Measurements from ENCODE around the gene DEPDC4. TPM values are rescaled to one million over a fixed set of nuclear protein-coding genes. Genes with fewer than 3 reads are reported as not detected.

DEPDC4 gene
- total and polyA plus RNA-seq, 2 experiments from 2014 or later, result 1.5 TPM; not detected in 1

DNA sequence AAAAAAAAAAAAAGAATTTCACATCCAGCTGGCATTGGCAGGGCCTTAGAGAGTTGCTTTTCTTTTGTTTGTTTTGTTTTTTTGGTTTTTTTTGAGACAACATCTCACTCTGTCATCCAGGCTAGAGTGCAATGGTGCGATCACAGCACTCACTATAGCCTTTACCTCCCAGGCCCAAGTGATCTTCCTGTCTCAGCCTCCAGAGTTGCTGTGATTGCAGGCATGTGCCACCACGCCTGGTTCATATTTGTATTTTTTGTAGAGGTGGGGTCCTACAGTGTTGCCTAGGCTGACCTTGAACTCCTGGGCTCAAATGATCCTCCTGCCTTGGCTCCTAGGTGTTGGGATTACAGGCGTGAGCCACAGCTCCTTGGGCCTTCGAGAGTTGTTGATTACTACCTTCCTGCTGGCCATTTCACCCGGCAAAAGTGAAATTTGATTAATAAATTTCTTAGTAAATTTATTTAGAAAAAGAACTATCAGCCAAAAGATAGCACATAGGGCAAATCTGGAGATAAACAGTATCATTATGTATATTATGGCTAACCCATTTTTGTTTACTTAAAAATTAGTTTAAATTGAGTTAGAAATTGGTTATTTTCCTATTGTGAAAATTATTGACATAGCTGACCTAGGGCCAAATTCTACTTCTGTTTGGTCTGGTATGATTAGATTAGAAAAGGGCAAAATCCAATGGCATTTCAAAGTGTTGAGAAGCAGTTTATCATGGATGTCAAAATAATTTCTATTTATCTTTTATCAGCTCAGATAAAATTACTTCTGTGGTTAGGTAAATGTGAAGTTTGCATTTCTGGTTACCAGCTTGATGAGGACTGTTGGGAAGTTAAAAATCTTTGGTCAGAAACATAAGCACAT is 53.6 kb downstream of the DEPDC4 start:
- TF ChIP-seq EZH2phosphoT487 (IDR thresholded peaks at IDR 0.05; ENCODE audit: insufficient read depth, low read depth) (no peak), EZH2 (IDR thresholded peaks at IDR 0.05; ENCODE audit: insufficient read depth, poor library complexity, severe bottlenecking) (no peak)
- 95 to 96% methylated on average over 5 of the region's 5 CpGs for WGBS, 2 experiments (ENCODE audit: low coverage in 1 of 2, low lambda C conversion rate in 2 of 2, missing lambda C conversion rate in 2 of 2)

DNA sequence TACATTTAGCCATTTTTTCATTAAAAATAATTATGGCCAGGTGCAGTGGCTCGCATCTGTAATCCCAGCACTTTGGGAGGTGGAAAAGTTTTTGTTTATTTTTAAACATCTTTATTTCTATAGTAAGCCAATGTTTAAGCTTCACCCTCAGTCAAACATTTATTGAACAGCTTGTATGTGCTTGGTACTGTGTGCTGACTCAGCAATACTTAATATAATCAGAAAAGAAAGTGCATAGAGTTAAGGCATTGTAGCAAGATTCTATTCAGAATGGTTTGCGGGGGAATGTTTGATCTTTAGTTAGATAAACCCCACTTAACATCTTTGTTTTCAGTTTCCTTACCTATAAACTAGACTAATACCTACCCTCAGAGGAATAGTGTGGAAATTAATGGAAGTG is 55.2 kb downstream of the DEPDC4 start:
- H3K4me3 ChIP-seq, result no peak overlapping the region
- H3K79me2 ChIP-seq (ENCODE audit: insufficient read depth), result no peaks in the 10 kb centered on the region
- no peak overlapping the region for H3K9ac ChIP-seq
- H3K9me3 ChIP-seq (ENCODE audit: low read depth), result no peaks in the 10 kb centered on the region
- DNase-seq, result no peak
- no peaks in the 10 kb centered on the region for H3K27me3 ChIP-seq (replicated peaks; ENCODE audit: insufficient read depth)
- H4K20me1 ChIP-seq (ENCODE audit: insufficient read depth), result no peaks in the 10 kb centered on the region
- H3K27ac ChIP-seq, result no peak overlapping the region
- no peaks in the 10 kb centered on the region for H3K4me1 ChIP-seq (ENCODE audit: insufficient read depth)
- no peaks in the 10 kb centered on the region for H3F3A ChIP-seq (ENCODE audit: insufficient read depth)
- no peak for TF ChIP-seq EZH2 (IDR thresholded peaks at IDR 0.05; ENCODE audit: insufficient read depth, poor library complexity, severe bottlenecking)
- WGBS, 2 experiments (ENCODE audit: low coverage in 1 of 2, low lambda C conversion rate in 2 of 2, missing lambda C conversion rate in 2 of 2), result 96 to 100% methylated on average over 2 of the region's 2 CpGs
- peaks cover 42% of the 10 kb centered on the region for H3K36me3 ChIP-seq (ENCODE audit: low read depth)
- H2AFZ ChIP-seq, result no peak overlapping the region
- H3K4me2 ChIP-seq (ENCODE audit: unreplicated experiment), result no peak overlapping the region
- in situ Hi-C loops (cut with MboI), result loop anchor here (10.0 kb wide), 1 partner anchor 157 kb away; no protein-coding TSS in a partner anchor
- H3K9me2 ChIP-seq (ENCODE audit: insufficient read depth), result no peaks in the 10 kb centered on the region

More for the DNA sequence above, 53.6 kb downstream of the DEPDC4 start:
- Histone ChIP-seq H3K4me1 (ENCODE audit: insufficient read depth) (no peaks in the 10 kb centered on the region), H3K9ac (no peak overlapping the region), H3K27me3 (replicated peaks; ENCODE audit: insufficient read depth) (no peaks in the 10 kb centered on the region), H3K9me2 (ENCODE audit: insufficient read depth) (no peaks in the 10 kb centered on the region), H3K4me3 (no peak overlapping the region), H3K36me3 (ENCODE audit: low read depth) (peaks cover 32% of the 10 kb centered on the region), H3F3A (ENCODE audit: insufficient read depth) (no peaks in the 10 kb centered on the region), H3K27ac (no peak overlapping the region), H3K4me2 (ENCODE audit: unreplicated experiment) (no peak overlapping the region), H2AFZ (no peak overlapping the region), H3K79me2 (ENCODE audit: insufficient read depth) (no peaks in the 10 kb centered on the region), H3K9me3 (ENCODE audit: low read depth) (no peaks in the 10 kb centered on the region), H4K20me1 (ENCODE audit: insufficient read depth) (no peaks in the 10 kb centered on the region)
- in situ Hi-C loops (cut with MboI), result loop anchor here (10.0 kb wide), 1 partner anchor 158 kb away; no protein-coding TSS in a partner anchor
- no peak for DNase-seq

DNA sequence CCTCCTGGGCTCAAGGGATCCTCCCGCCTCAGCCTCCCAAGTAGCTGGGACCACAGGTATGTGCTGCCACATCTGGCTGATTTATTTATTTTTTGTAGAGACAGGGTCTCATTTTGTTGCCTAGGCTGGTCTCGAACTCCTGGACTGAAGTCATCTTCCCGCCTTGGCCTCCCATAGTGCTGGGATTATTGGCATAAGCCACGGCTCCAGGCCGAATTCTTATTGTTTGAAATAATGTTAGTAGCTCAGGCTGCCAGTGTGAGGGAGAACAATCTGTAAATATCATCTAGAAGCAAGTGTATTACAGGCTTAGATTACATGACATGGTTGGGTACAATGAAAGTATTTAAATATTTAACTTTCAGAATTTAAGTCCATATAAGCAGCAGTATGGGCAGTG is 58.0 kb downstream of the DEPDC4 start:
- TF ChIP-seq EZH2 (IDR thresholded peaks at IDR 0.05; ENCODE audit: insufficient read depth, poor library complexity, severe bottlenecking) (no peak), EZH2phosphoT487 (IDR thresholded peaks at IDR 0.05; ENCODE audit: insufficient read depth, low read depth) (no peak)
- H3K79me2 ChIP-seq (ENCODE audit: insufficient read depth), result peaks cover 18% of the 10 kb centered on the region
- H3K4me2 ChIP-seq (ENCODE audit: unreplicated experiment), result no peak overlapping the region
- WGBS, 2 experiments (ENCODE audit: low coverage in 1 of 2, low lambda C conversion rate in 2 of 2, missing lambda C conversion rate in 2 of 2), result 97 to 98% methylated on average over 5 of the region's 5 CpGs
- H3K4me1 ChIP-seq (ENCODE audit: insufficient read depth), result no peaks in the 10 kb centered on the region
- no peak overlapping the region for H3K9ac ChIP-seq
- no peak for DNase-seq
- no peaks in the 10 kb centered on the region for H3K9me2 ChIP-seq (ENCODE audit: insufficient read depth)
- H3K9me3 ChIP-seq (ENCODE audit: low read depth), result no peaks in the 10 kb centered on the region
- in situ Hi-C loops (cut with MboI), result no loop called here
- H3K27me3 ChIP-seq (replicated peaks; ENCODE audit: insufficient read depth), result no peaks in the 10 kb centered on the region
- no peaks in the 10 kb centered on the region for H4K20me1 ChIP-seq (ENCODE audit: insufficient read depth)
- H3K27ac ChIP-seq, result no peak overlapping the region
- H2AFZ ChIP-seq, result no peak overlapping the region
- peaks cover 45% of the 10 kb centered on the region for H3K36me3 ChIP-seq (ENCODE audit: low read depth)
- H3F3A ChIP-seq (ENCODE audit: insufficient read depth), result no peaks in the 10 kb centered on the region
- no peak overlapping the region for H3K4me3 ChIP-seq

DNA sequence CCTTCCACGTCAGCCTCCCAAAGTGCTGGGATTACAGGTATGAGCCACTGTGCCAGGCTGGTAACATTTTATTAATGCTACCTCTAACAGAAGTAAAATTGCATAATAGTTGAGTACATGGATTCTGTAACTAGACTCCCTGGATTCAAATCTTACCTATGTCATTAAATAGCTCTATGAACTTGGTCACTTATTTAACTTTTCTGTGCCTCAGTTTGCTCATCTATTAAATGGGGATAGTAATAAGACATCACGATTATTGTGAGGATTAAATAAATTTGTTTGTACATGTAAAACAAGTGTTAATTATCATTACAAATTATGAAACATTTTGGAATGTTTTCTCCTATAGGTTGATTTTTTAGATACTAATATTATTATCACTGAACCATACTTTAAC is 59.6 kb downstream of the DEPDC4 start:
- H3K4me3 ChIP-seq, result no peak overlapping the region
- in situ Hi-C loops (cut with MboI), result no loop called here

More for the DNA sequence above, 59.6 kb downstream of the DEPDC4 start:
- H3K79me2 ChIP-seq (ENCODE audit: insufficient read depth), result peaks cover 33% of the 10 kb centered on the region
- no peaks in the 10 kb centered on the region for H3K27me3 ChIP-seq (replicated peaks; ENCODE audit: insufficient read depth)
- no peak overlapping the region for H3K9ac ChIP-seq
- H3K4me2 ChIP-seq (ENCODE audit: unreplicated experiment), result no peak overlapping the region
- no peaks in the 10 kb centered on the region for H3F3A ChIP-seq (ENCODE audit: insufficient read depth)
- no peak overlapping the region for H2AFZ ChIP-seq
- H3K36me3 ChIP-seq (ENCODE audit: low read depth), result peaks cover 37% of the 10 kb centered on the region
- DNase-seq, result no peak
- no peaks in the 10 kb centered on the region for H4K20me1 ChIP-seq (ENCODE audit: insufficient read depth)
- H3K27ac ChIP-seq, result no peak overlapping the region
- H3K9me3 ChIP-seq (ENCODE audit: low read depth), result no peaks in the 10 kb centered on the region
- no peaks in the 10 kb centered on the region for H3K4me1 ChIP-seq (ENCODE audit: insufficient read depth)
- TF ChIP-seq EZH2 (IDR thresholded peaks at IDR 0.05; ENCODE audit: insufficient read depth, poor library complexity, severe bottlenecking) (no peak), EZH2phosphoT487 (IDR thresholded peaks at IDR 0.05; ENCODE audit: insufficient read depth, low read depth) (no peak)
- H3K9me2 ChIP-seq (ENCODE audit: insufficient read depth), result no peaks in the 10 kb centered on the region
- WGBS, 2 experiments (ENCODE audit: low coverage in 1 of 2, low lambda C conversion rate in 2 of 2, missing lambda C conversion rate in 2 of 2), result 93 to 98% methylated on average over 2 of the region's 2 CpGs

Measured in GM23248 (cell line).